H9 (cell line): ENCODE data around the gene VASN. TPM values are rescaled to one million over a fixed set of nuclear protein-coding genes. Genes with fewer than 3 reads are reported as not detected.

Experiments
- DNase-seq: peaks from one replicate; pipeline ENCODE4 v3.0.0-alpha.2; 2017
- H2AFZ ChIP-seq: one replicate; pipeline ENCODE4 v1.6.1; 2013; ENCODE audit warnings: mild to moderate bottlenecking, low read length, control low read depth, moderate library complexity
- H2AK5ac ChIP-seq: 2 replicates; pipeline ENCODE4 v1.6.1; 2013; ENCODE audit warnings: low read length, control low read depth, mixed read lengths; ENCODE audit not compliant: insufficient read length
- H2BK120ac ChIP-seq: one replicate; pipeline ENCODE4 v1.6.1; 2013; ENCODE audit warnings: low read depth, mild to moderate bottlenecking, low read length, control low read depth, inconsistent platforms; ENCODE audit not compliant: poor library complexity, severe bottlenecking
- H2BK12ac ChIP-seq: 2 replicates; pipeline ENCODE4 v1.6.1; 2013; ENCODE audit warnings: low read length, control low read depth, mixed read lengths, low read depth; ENCODE audit not compliant: insufficient read length
- H2BK15ac ChIP-seq: 2 replicates; pipeline ENCODE4 v1.6.1; 2013; ENCODE audit warnings: low read depth, low read length, control low read depth
- H2BK20ac ChIP-seq: one replicate; pipeline ENCODE4 v1.6.1; 2013; ENCODE audit warnings: low read depth, mild to moderate bottlenecking, low read length, control low read depth, inconsistent platforms; ENCODE audit not compliant: poor library complexity, severe bottlenecking
- H2BK5ac ChIP-seq: 2 replicates; pipeline ENCODE4 v1.6.1; 2013; ENCODE audit warnings: low read length, control low read depth, mixed read lengths; ENCODE audit not compliant: insufficient read length
- H3K14ac ChIP-seq: 2 replicates; pipeline ENCODE4 v1.6.1; 2013; ENCODE audit warnings: low read length, control low read depth; ENCODE audit not compliant: insufficient read depth
- H3K18ac ChIP-seq: 2 replicates; pipeline ENCODE4 v1.6.1; 2013; ENCODE audit warnings: low read depth, mild to moderate bottlenecking, mixed read lengths, low read length, control low read depth; ENCODE audit not compliant: insufficient read length
- H3K23ac ChIP-seq: 2 replicates; pipeline ENCODE4 v1.6.1; 2013; ENCODE audit warnings: low read length, control low read depth, mixed read lengths, low read depth; ENCODE audit not compliant: insufficient read length
- H3K23me2 ChIP-seq: 2 replicates; pipeline ENCODE4 v1.6.1; 2013; ENCODE audit warnings: low read depth, mild to moderate bottlenecking, mixed read lengths, low read length, control low read depth; ENCODE audit not compliant: insufficient read length, poor library complexity, severe bottlenecking
- H3K27ac ChIP-seq: 2 replicates; pipeline ENCODE4 v1.5.1; 2013; ENCODE audit warnings: low read length, control low read depth, mixed read lengths, low read depth; ENCODE audit not compliant: insufficient read length
- H3K27me3 ChIP-seq: 2 replicates; pipeline ENCODE4 v1.6.1; 2013; ENCODE audit warnings: low read length, control low read depth, inconsistent platforms; ENCODE audit not compliant: insufficient read depth
- H3K4ac ChIP-seq: 2 replicates; pipeline ENCODE4 v1.6.1; 2013; ENCODE audit warnings: low read depth, mild to moderate bottlenecking, control low read depth, inconsistent platforms, low read length, moderate library complexity
- H3K4me1 ChIP-seq: 2 replicates; pipeline ENCODE4 v1.6.1; 2013; ENCODE audit warnings: low read length, control low read depth, inconsistent platforms; ENCODE audit not compliant: insufficient read depth
- H3K4me2 ChIP-seq: 2 replicates; pipeline ENCODE4 v1.6.1; 2013; ENCODE audit warnings: low read length, control low read depth, mixed read lengths; ENCODE audit not compliant: insufficient read length, insufficient read depth
- H3K56ac ChIP-seq: 2 replicates; pipeline ENCODE4 v1.6.1; 2013; ENCODE audit warnings: low read depth, mild to moderate bottlenecking, mixed read lengths, low read length, control low read depth; ENCODE audit not compliant: insufficient read length
- H3K79me1 ChIP-seq: 2 replicates; pipeline ENCODE4 v1.6.1; 2013; ENCODE audit warnings: low read depth, mild to moderate bottlenecking, moderate library complexity, low read length, control low read depth, inconsistent platforms; ENCODE audit not compliant: insufficient read depth, poor library complexity, severe bottlenecking
- H3K79me2 ChIP-seq: 2 replicates; pipeline ENCODE4 v1.6.1; 2013; ENCODE audit warnings: low read length, control low read depth, inconsistent platforms; ENCODE audit not compliant: insufficient read depth
- H3K9ac ChIP-seq: 2 replicates; pipeline ENCODE4 v1.6.1; 2013; ENCODE audit warnings: low read length, control low read depth, mixed read lengths; ENCODE audit not compliant: insufficient read length; ENCODE audit errors: extremely low read depth
- H3K9me3 ChIP-seq: one replicate; pipeline ENCODE4 v1.6.1; 2013; ENCODE audit warnings: low read depth, low read length, inconsistent platforms; ENCODE audit not compliant: control insufficient read depth
- H3T11ph ChIP-seq: one replicate; pipeline ENCODE4 v1.6.1; 2013; ENCODE audit warnings: mild to moderate bottlenecking, low read length, control low read depth, inconsistent platforms
- H4K20me1 ChIP-seq: one replicate; pipeline ENCODE4 v1.6.1; 2013; ENCODE audit not compliant: control insufficient read depth, insufficient read length, insufficient read depth
- H4K5ac ChIP-seq: 2 replicates; pipeline ENCODE4 v1.6.1; 2013; ENCODE audit warnings: low read depth, mild to moderate bottlenecking, mixed read lengths, low read length, control low read depth; ENCODE audit not compliant: insufficient read length
- H4K8ac ChIP-seq: replicated peaks from 2 replicates; pipeline ENCODE4 v1.6.1; 2013; ENCODE audit warnings: low read length, control low read depth, mixed read lengths, low read depth; ENCODE audit not compliant: insufficient read length
- H4K91ac ChIP-seq: 2 replicates; pipeline ENCODE4 v1.6.1; 2013; ENCODE audit warnings: low read depth, mild to moderate bottlenecking, moderate library complexity, mixed read lengths, low read length, control low read depth; ENCODE audit not compliant: insufficient read length
- H3K27ac Mint-ChIP-seq, 3 experiments: 2 replicates in 2 of 3; 3 replicates in 1 of 3; pipeline ENCODE4 v1.8.0; 2020 to 2021; ENCODE audit warnings: mixed read lengths in 3 of 3, mild to moderate bottlenecking in 1 of 3, moderate library complexity in 1 of 3
- H3K27me3 Mint-ChIP-seq: 2 replicates; pipeline ENCODE4 v1.8.0; 2021; ENCODE audit warnings: low read depth, mild to moderate bottlenecking, moderate library complexity, mixed read lengths
- H3K36me3 Mint-ChIP-seq, 3 experiments: 2 replicates in 2 of 3; 3 replicates in 1 of 3; pipeline ENCODE4 v1.8.0; 2020 to 2021; ENCODE audit warnings: low read depth in 3 of 3, mixed read lengths in 3 of 3; ENCODE audit not compliant: insufficient read depth in 1 of 3
- H3K4me1 Mint-ChIP-seq, 2 experiments: 2 replicates each; pipeline ENCODE4 v1.8.0; 2020; ENCODE audit warnings: mixed read lengths in 2 of 2
- H3K4me3 Mint-ChIP-seq, 2 experiments: 2 replicates in 1 of 2; 3 replicates in 1 of 2; pipeline ENCODE4 v1.8.0; 2020 to 2021; ENCODE audit warnings: mild to moderate bottlenecking in 2 of 2, mixed read lengths in 2 of 2, moderate library complexity in 1 of 2
- H3K9me3 Mint-ChIP-seq, 2 experiments: 2 replicates in 1 of 2; 3 replicates in 1 of 2; pipeline ENCODE4 v1.8.0; 2020; ENCODE audit warnings: mild to moderate bottlenecking in 2 of 2, mixed read lengths in 2 of 2, moderate library complexity in 1 of 2
- CTCF ChIP-seq: fragments of 200-600 bp; sonication (generic); conservative IDR thresholded peaks from 3 replicates; pipeline ENCODE4 v1.8.0; 2021; ENCODE audit warnings: antibody characterized with exemption, mild to moderate bottlenecking
- WGBS: extraction: QIAGEN DNeasy Blood & Tissue Kit; methylation state at CpG from one replicate; pipeline ENCODE4 v1.1.7; 2013; ENCODE audit warnings: missing lambda C conversion rate, low lambda C conversion rate, mixed read lengths; ENCODE audit not compliant: insufficient read length; ENCODE audit errors: extremely low coverage; 5-methylcytosine and 5-hydroxymethylcytosine counted together
- total RNA-seq: library from RNA; stranded (reverse); gene quantifications from 2 replicates; pipeline ENCODE4 v1.2.1, GENCODE V29; 2021

VASN gene
- total RNA-seq, 1 experiment from 2014 or later: 11.0 TPM

- no peak for DNase-seq
- Mint-ChIP-seq H3K36me3 (peaks cover 0 to 6% (median 4%) of the 10 kb centered on the region in 3 experiments; a peak in 4 of 7 replicates), H3K9me3 (peaks cover 0 to 1% of the 10 kb centered on the region in 2 experiments; a peak in 1 of 5 replicates), H3K27me3 (no peaks in the 10 kb centered on the region; the same call in 1 of the 2 replicates), H3K4me1 (peaks cover 6% of the 10 kb centered on the region in 2 experiments), H3K4me3 (no peak overlapping the region), H3K27ac (no peak overlapping the region)
- H4K8ac ChIP-seq: no peak overlapping the region
- no peak overlapping the region for H3K4ac ChIP-seq
- no peak overlapping the region for H3T11ph ChIP-seq
- H3K27me3 ChIP-seq: no peaks in the 10 kb centered on the region
- WGBS: no CpG with 5 or more reads among the region's 15 CpGs
- H3K23ac ChIP-seq: no peak overlapping the region
- H3K9ac ChIP-seq: no peak overlapping the region
- no peak overlapping the region for H2BK15ac ChIP-seq
- no peak overlapping the region for H3K27ac ChIP-seq
- no peak overlapping the region for H4K91ac ChIP-seq
- H2AFZ ChIP-seq: no peak overlapping the region
- H2AK5ac ChIP-seq: no peak overlapping the region
- TF ChIP-seq CTCF: no peak
- no peak overlapping the region for H3K18ac ChIP-seq
- no peaks in the 10 kb centered on the region; the same call in 1 of the 2 replicates for H3K4me1 ChIP-seq
- no peak overlapping the region for H3K4me2 ChIP-seq
- no peaks in the 10 kb centered on the region for H3K79me1 ChIP-seq
- no peaks in the 10 kb centered on the region for H3K79me2 ChIP-seq
- H3K23me2 ChIP-seq: no peaks in the 10 kb centered on the region
- H2BK12ac ChIP-seq: no peak overlapping the region
- no peak overlapping the region for H3K14ac ChIP-seq
- H3K56ac ChIP-seq: no peak overlapping the region
- no peak overlapping the region for H2BK20ac ChIP-seq
- H3K9me3 ChIP-seq: no peaks in the 10 kb centered on the region
- H2BK120ac ChIP-seq: no peak overlapping the region
- H4K5ac ChIP-seq: no peak overlapping the region
- no peak overlapping the region for H2BK5ac ChIP-seq
- H4K20me1 ChIP-seq: no peaks in the 10 kb centered on the region
Observed at GRCh38 chr16:4410335-4411075, 38.9 kb downstream of the VASN start.
